ENCODE measurements around the gene SMAD7.

SMAD7 gene, protein sequence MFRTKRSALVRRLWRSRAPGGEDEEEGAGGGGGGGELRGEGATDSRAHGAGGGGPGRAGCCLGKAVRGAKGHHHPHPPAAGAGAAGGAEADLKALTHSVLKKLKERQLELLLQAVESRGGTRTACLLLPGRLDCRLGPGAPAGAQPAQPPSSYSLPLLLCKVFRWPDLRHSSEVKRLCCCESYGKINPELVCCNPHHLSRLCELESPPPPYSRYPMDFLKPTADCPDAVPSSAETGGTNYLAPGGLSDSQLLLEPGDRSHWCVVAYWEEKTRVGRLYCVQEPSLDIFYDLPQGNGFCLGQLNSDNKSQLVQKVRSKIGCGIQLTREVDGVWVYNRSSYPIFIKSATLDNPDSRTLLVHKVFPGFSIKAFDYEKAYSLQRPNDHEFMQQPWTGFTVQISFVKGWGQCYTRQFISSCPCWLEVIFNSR

GRCh38 chr18:48950536-48951447, at the start of gene SMAD7:
SMAD7 (minus strand) TSS chr18:48950965; CDS start chr18:48950424, 541 bp downstream.
- no peak for DNase-seq

GRCh38 chr18:48999569-48999968, 48.8 kb upstream of the SMAD7 start:
- DNase-seq, result no peak

DNA sequence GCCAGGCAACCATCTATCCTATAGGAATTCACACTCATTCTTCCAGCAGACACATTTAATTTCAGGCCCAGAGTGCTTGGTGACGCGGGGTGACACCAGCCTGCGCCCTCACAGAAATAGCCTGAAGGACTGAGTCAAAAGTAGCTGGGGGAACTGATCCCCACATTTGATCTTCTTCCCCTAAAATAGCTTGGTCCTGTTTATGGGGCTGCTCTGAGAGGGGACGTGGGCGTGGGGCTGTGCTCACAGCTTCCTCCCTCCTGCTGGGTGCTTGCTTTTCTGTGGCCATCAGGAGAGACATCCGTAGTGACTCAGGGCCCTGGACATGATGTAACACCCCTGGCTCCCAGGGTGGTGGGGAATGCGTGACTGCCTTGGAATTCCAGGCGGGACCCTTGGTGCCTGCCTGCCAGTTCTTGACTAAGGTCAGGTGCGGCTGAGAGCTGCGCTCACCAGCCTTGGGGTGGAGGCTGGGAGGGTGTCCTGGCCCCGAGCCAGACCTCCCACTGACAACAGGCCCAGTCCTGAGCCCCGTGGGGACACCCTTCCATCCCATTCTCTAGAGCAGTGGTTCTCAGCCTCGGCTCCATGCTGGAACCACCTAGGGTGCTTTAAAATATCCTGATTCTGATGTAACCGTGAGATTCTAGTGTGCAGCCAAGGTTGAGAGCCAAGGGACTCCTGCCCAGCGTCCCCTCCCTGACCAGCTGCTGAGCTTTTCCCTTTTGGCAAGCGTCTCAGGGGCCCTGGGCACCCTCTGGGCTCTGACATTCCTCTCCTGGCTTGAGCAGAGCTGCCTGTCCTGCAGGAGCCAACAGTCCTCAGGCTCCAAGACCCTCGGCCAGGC, 47.4 kb upstream of the SMAD7 start:
- DNase-seq, result no peak

DNA sequence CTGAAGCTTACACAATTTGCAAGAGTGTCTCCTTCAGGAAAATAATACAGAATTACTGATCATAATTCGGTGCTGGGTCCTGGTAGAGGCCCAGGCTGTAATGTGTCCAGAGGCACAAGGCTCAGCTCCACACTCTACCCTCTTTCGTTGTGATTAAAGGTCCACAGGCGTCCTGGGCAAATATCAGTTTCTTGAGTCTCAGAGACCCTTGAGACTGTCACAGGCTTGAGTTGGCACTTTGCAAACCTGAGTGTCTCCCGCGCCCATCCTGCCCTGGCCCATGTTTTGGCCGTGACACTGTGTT, 46.9 kb upstream of the SMAD7 start:
- no peak for DNase-seq

DNA sequence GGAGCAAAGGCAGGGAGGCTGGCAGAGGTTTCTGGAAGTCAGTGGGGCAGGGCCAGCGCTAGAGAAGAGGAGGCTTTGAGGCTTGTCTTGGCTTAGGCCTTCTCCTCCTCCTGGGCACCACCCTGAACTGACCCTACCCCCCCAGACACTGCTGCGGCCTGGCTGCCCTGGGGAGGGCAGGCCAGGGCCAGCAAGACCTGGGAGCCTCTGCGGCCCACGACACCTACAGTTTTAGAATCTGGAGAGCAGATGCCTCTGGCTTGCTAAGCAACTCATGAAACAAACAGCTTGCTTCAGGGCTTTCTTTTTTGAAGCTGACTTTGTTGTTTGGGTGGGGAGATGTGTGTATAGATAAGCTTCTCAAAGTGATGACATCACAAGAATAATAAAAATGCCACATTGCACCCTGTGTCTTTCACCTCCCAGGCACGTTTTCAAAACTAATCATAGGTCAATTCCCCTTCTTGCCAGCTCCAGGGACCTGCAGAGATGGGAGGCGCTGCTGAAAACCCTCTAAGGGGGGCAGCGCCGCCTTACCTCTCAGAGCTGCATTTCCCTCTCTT, 46.2 kb upstream of the SMAD7 start:
- DNase-seq, result no peak

- DNase-seq, result no peak
These were observed 45.3 kb upstream of the SMAD7 start for GRCh38 chr18:48996041-48996440.

GRCh38 chr18:48994926-48995835, 44.4 kb upstream of the SMAD7 start:
- no peak for DNase-seq

GRCh38 chr18:48994044-48994651, 43.4 kb upstream of the SMAD7 start:
- no peak for DNase-seq

GRCh38 chr18:48993586-48993985, 42.8 kb upstream of the SMAD7 start:
- DNase-seq, result no peak

DNA sequence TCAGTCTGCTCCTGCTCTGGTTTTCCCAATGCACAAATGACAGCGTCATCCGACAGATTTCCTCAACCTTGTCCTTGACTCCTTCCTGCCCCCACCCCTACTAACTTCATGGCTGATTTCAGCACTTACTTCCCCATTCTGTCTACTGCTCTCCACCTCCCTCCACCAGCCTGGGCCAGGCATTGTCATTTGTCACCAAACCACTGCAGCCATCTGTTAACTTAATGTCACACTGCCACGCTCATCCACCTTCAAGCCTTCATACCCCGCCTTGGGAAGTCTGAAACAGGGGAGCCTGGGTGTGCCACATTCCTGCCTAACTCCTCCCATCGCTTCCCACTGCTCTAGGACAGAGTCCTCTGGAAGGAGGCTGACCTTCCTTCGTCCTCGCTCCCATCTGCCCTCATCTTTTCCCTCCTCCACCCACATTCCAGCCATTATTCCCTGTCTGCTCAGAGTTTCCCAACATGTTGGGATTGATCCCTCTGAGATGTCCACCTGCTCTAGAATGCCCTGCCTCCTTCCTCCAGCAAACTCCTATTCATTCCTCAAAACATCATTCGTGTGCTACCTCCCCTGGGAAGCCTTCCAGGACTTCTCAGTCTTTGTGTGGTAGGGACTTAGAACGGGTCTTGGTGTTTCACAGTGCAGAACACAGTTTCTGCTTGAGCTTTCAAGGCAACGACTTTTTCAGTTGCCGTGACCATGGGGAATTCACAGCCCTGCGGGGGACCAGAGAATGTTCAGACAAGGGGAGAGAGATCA, 42.2 kb upstream of the SMAD7 start:
- no peak for DNase-seq

DNA sequence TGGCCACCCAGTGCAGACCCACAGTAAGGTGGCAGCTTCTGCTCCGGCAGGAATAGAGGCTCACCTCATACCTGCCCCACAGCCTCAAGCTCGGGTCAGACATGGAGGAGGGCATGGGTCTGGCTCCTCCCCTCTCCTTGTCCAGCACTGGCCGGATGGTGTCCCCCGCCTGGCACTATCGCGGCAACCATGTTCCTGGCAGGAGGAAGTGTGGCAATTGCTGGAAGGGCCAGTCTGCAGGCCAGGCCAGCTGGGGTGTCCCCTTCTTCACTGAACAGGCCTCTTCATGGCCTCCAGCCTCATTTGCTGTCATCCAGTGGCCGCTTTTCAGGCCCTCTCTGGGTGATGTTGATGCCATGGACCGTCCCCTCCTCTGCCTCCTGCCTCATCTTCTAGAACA, 41.4 kb upstream of the SMAD7 start:
- DNase-seq, result no peak

DNA sequence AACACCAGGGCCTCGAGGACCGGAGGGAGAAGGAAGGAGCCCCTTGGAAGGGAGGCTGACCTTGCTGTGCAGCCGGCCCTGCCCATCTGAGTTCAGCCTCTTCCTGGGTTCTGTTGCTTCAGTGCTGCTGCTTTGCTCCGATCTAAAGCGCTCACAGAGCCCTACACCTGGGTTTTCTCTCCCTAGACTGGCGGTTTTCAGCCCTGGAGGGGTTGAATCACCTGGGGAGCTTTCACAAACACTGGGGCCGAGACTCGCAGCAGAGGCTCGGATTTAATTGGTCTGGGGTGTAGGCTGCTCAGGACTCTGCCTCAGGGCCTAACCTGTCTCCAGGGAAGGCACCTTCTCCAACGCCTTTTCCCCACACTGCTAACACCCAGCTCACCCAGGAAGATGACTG, 40.9 kb upstream of the SMAD7 start:
- no peak for DNase-seq

GRCh38 chr18:48991319-48991660, 40.5 kb upstream of the SMAD7 start:
- DNase-seq, result no peak

- DNase-seq, result no peak
These were observed 39.9 kb upstream of the SMAD7 start for GRCh38 chr18:48990481-48991318.

GRCh38 chr18:48989304-48990303, 38.8 kb upstream of the SMAD7 start:
- DNase-seq, result no peak

GRCh38 chr18:48988508-48989303, 37.9 kb upstream of the SMAD7 start:
- DNase-seq, result no peak

DNA sequence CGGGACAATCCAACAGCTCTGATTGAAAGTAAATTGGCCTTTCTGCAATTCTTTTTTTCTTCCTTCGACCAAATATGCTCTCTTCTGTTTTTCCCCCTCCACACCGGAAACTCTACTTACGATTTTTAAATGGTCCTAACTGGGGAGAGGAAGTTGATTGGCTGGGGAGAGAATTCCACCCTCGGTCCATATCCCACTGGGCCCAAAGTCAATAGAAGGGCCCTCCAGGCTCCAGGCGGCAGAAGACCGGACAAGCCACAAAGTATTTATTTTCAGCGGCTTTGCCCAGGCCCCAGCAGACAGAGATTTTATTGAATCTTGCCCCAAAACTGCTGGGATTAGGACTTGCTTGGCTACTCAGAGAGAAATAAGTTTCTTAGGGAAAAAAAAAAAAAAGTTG, 37.1 kb upstream of the SMAD7 start:
- DNase-seq, result no peak
